HEK293T (cell line): ENCODE data around the gene RRAS.

Source experiments
- CTCF ChIA-PET: fragments of 350-600 bp; formaldehyde crosslinking; extraction: SDS; loops from one replicate; lab custom pipeline; 2021; ENCODE audit warnings: antibody characterized with exemption, inconsistent platforms; lab: Yijun Ruan, JAX
- POLR2A ChIA-PET: fragments of 350-600 bp; formaldehyde crosslinking; extraction: SDS; loops from one replicate; lab custom pipeline; 2020; ENCODE audit warnings: antibody characterized with exemption, inconsistent platforms; lab: Yijun Ruan, JAX
- DNase-seq: peaks from one replicate; pipeline ENCODE4 v3.0.0; 2012; ENCODE audit warnings: mixed read lengths; ENCODE audit errors: extremely low spot score
- ARNT ChIP-seq: fragments of 450-650 bp; IDR thresholded peaks from 2 replicates; pipeline ENCODE4 v1.6.1; 2017; ENCODE audit warnings: mild to moderate bottlenecking
- BHLHE40 ChIP-seq: fragments of 450-650 bp; IDR thresholded peaks from 2 replicates; pipeline ENCODE4 v1.6.1; 2016; ENCODE audit warnings: mild to moderate bottlenecking, moderate library complexity, borderline replicate concordance
- CTBP1 ChIP-seq: fragments of 450-650 bp; IDR thresholded peaks from 2 replicates; pipeline ENCODE4 v1.6.1; 2016; ENCODE audit warnings: borderline replicate concordance
- ELF4 ChIP-seq: fragments of 450-650 bp; IDR thresholded peaks from 2 replicates; pipeline ENCODE4 v1.6.1; 2017; ENCODE audit warnings: antibody characterized with exemption
- FOXA1 ChIP-seq: fragments of 450-650 bp; IDR thresholded peaks from 2 replicates; pipeline ENCODE4 v1.6.1; 2016; ENCODE audit warnings: mild to moderate bottlenecking
- FOXK2 ChIP-seq: fragments of 450-650 bp; IDR thresholded peaks from 2 replicates; pipeline ENCODE4 v1.6.1; 2016; ENCODE audit warnings: mild to moderate bottlenecking
- FOXM1 ChIP-seq: fragments of 450-650 bp; IDR thresholded peaks from 2 replicates; pipeline ENCODE4 v1.6.1; 2017; ENCODE audit warnings: mild to moderate bottlenecking, borderline replicate concordance
- HDGF ChIP-seq: fragments of 450-650 bp; IDR thresholded peaks from 2 replicates; pipeline ENCODE4 v1.6.1; 2017; ENCODE audit warnings: antibody characterized with exemption, borderline replicate concordance
- L3MBTL2 ChIP-seq: fragments of 450-650 bp; conservative IDR thresholded peaks from 2 replicates; pipeline ENCODE4 v1.6.1; 2016; ENCODE audit warnings: mild to moderate bottlenecking
- LEF1 ChIP-seq: fragments of 450-650 bp; IDR thresholded peaks from 2 replicates; pipeline ENCODE4 v1.6.1; 2017; ENCODE audit warnings: mild to moderate bottlenecking, borderline replicate concordance
- NFRKB ChIP-seq: fragments of 450-650 bp; IDR thresholded peaks from 2 replicates; pipeline ENCODE4 v1.6.1; 2016; ENCODE audit warnings: mild to moderate bottlenecking, moderate library complexity
- PKNOX1 ChIP-seq: fragments of 450-650 bp; IDR thresholded peaks from 2 replicates; pipeline ENCODE4 v1.6.1; 2016
- SP1 ChIP-seq: fragments of 450-650 bp; IDR thresholded peaks from 2 replicates; pipeline ENCODE4 v1.6.1; 2017
- SUZ12 ChIP-seq: fragments of 450-650 bp; IDR thresholded peaks from 2 replicates; pipeline ENCODE4 v1.6.1; 2016; ENCODE audit warnings: mild to moderate bottlenecking
- TARDBP ChIP-seq: fragments of 450-650 bp; IDR thresholded peaks from 2 replicates; pipeline ENCODE4 v1.6.1; 2016
- ZNF384 ChIP-seq: fragments of 450-650 bp; IDR thresholded peaks from 2 replicates; pipeline ENCODE4 v1.6.1; 2016

The RRAS gene

GRCh38 chr19:49591731-49592485 is 48.0 kb downstream of the RRAS start:
- ChIA-PET CTCF (interaction anchor here (0.6 to 0.7 kb wide), 2 partner anchors 22 to 1115 kb away, joined by 3 read pairs; no protein-coding TSS in a partner anchor), POLR2A (interaction anchor here (1.1 to 4.6 kb wide), 4 partner anchors 11 to 97 kb away, joined by 4 to 61 read pairs (median 16); partner anchors contain the start of genes NOSIP, PRMT1, PRRG2 and RRAS)
- TF ChIP-seq FOXK2 (no peak), ZNF384 (no peak), PKNOX1 (no peak), HDGF (no peak), BHLHE40 (no peak), FOXA1 (no peak), LEF1 (no peak), SP1 (no peak), TARDBP (no peak), ELF4 (no peak)
- DNase-seq = peak; percentile 45

GRCh38 chr19:49590971-49591730 is 48.8 kb downstream of the RRAS start, which contains the start of gene PRR12:
Gene PRR12, plus strand, starts transcription at chr19:49591182. Its CDS starts 473 bp downstream, at chr19:49591655.
- CTCF ChIA-PET = no interaction called here

GRCh38 chr19:49590071-49590970 is 49.6 kb downstream of the RRAS start:
- peak; percentile 95 for DNase-seq
- POLR2A ChIA-PET = interaction anchor here (0.5 to 4.6 kb wide), 10 partner anchors 10 to 279 kb away, joined by 3 to 61 read pairs (median 3); partner anchors contain the start of genes NOSIP, PRRG2, RRAS and SCAF1
- TF ChIP-seq PKNOX1 = no peak
- no peak for TF ChIP-seq NFRKB
- no peak for TF ChIP-seq CTBP1
- no peak for TF ChIP-seq SP1
- TF ChIP-seq ARNT = no peak
- TF ChIP-seq ELF4 = no peak
- TF ChIP-seq L3MBTL2 = peak; percentile 47
- TF ChIP-seq LEF1 = no peak
- CTCF ChIA-PET = interaction anchor here (0.7 kb wide), 1 partner anchor 114 kb away, joined by 3 read pairs; no protein-coding TSS in a partner anchor

More at GRCh38 chr19:49590971-49591730, 48.8 kb downstream of the RRAS start, which contains the start of gene PRR12:
- TF ChIP-seq ELF4 = no peak
- TF ChIP-seq L3MBTL2 = no peak
- no peak for TF ChIP-seq ARNT
- no peak for TF ChIP-seq BHLHE40
- TF ChIP-seq ZNF384 = peak; percentile 96
- POLR2A ChIA-PET = interaction anchor here (0.6 to 4.6 kb wide), 8 partner anchors 11 to 96 kb away, joined by 3 to 61 read pairs (median 4); partner anchors contain the start of genes NOSIP, PRMT1, PRRG2 and RRAS
- DNase-seq = peak; percentile 72

GRCh38 chr19:49589502-49589905 is 50.4 kb downstream of the RRAS start:
- ChIA-PET CTCF (no interaction called here), POLR2A (interaction anchor here (0.8 to 4.6 kb wide), 6 partner anchors 9 to 87 kb away, joined by 3 to 61 read pairs (median 8); partner anchors contain the start of genes NOSIP, PRRG2, RRAS and SCAF1)
- no peak for DNase-seq
- TF ChIP-seq ARNT (no peak), SP1 (no peak), FOXA1 (no peak), ZNF384 (no peak), ELF4 (no peak), FOXK2 (no peak), NFRKB (no peak)

GRCh38 chr19:49588365-49589122 is 51.4 kb downstream of the RRAS start:
- TF ChIP-seq ZNF384 (no peak), FOXM1 (no peak), HDGF (no peak), SUZ12 (no peak), SP1 (no peak), ELF4 (no peak), BHLHE40 (no peak), L3MBTL2 (no peak), TARDBP (no peak), CTBP1 (no peak), LEF1 (no peak), PKNOX1 (no peak), ARNT (no peak), NFRKB (no peak)
- no peak for DNase-seq
- CTCF ChIA-PET = no interaction called here
- POLR2A ChIA-PET = interaction anchor here (1.0 to 3.3 kb wide), 2 partner anchors 8 to 52 kb away, joined by 4 to 29 read pairs; partner anchors contain the start of genes NOSIP, PRRG2 and RRAS
